ENCODE measurements around the gene ACOD1. TPM values are rescaled to one million over a fixed set of nuclear protein-coding genes. Genes with fewer than 3 reads are reported as not detected.
"Not testable (repeated sequence)": the region's sequence is repeated elsewhere in the genome, so short reads cannot be mapped to it uniquely, and the experiment has no call there.

ACOD1 gene
- total RNA-seq, 1 donor from 2014 or later = not detected

DNA sequence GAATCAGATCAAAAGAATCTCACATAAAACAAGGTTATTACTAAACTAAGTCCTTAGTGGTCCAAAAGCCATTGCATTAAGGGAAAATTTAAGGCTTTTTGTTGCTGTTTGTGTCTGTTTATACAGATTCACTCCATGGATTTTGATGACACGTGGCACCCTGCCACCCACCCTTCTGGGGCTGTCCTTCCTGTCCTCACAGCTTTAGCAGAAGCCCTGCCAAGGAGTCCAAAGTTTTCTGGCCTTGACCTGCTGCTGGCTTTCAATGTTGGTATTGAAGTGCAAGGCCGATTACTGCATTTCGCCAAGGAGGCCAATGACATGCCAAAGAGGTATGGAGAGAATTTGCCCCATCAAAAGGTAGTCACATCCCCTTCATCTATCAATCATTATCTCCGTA is 6.9 kb downstream of the ACOD1 start:
- DNase-seq (ENCODE audit: extremely low spot score, unreplicated experiment) = no peak
- no peak overlapping the region for H3K4me3 Mint-ChIP-seq (ENCODE audit: unreplicated experiment)
- no peaks in the 10 kb centered on the region for H3K36me3 Mint-ChIP-seq (ENCODE audit: unreplicated experiment)
- peaks cover 9% of the 10 kb centered on the region for H3K9me3 Mint-ChIP-seq (ENCODE audit: unreplicated experiment)
- TF ChIP-seq, protein P1, sequence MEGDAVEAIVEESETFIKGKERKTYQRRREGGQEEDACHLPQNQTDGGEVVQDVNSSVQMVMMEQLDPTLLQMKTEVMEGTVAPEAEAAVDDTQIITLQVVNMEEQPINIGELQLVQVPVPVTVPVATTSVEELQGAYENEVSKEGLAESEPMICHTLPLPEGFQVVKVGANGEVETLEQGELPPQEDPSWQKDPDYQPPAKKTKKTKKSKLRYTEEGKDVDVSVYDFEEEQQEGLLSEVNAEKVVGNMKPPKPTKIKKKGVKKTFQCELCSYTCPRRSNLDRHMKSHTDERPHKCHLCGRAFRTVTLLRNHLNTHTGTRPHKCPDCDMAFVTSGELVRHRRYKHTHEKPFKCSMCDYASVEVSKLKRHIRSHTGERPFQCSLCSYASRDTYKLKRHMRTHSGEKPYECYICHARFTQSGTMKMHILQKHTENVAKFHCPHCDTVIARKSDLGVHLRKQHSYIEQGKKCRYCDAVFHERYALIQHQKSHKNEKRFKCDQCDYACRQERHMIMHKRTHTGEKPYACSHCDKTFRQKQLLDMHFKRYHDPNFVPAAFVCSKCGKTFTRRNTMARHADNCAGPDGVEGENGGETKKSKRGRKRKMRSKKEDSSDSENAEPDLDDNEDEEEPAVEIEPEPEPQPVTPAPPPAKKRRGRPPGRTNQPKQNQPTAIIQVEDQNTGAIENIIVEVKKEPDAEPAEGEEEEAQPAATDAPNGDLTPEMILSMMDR (IDR thresholded peaks at IDR 0.05) = no peak
- peaks cover 34% of the 10 kb centered on the region for H3K27me3 Mint-ChIP-seq (ENCODE audit: unreplicated experiment)
- no peak overlapping the region for H3K27ac Mint-ChIP-seq (ENCODE audit: unreplicated experiment)
- H3K4me1 Mint-ChIP-seq (ENCODE audit: unreplicated experiment) = no peaks in the 10 kb centered on the region

DNA sequence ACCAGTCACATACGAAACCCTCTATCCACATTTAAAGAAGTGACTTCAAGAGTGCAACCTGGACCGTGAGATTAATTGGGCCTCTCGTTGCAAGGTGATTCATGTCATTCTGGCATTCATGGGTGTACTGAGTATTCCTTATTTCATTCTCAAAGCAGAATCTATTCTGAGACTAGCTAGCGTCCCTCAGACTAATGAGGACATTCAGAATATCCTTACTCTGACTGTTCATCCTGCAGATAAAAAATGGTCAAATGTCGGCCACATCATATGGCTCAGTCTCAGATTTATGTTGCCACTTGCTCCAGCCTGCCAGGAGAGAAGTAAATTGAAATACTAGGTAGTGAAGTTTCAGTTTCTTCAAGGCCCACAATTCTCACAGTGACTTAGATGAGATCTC is 7.3 kb downstream of the ACOD1 start:
- Mint-ChIP-seq H3K27ac (ENCODE audit: unreplicated experiment) (no peak overlapping the region), H3K9me3 (ENCODE audit: unreplicated experiment) (peaks cover 14% of the 10 kb centered on the region), H3K27me3 (ENCODE audit: unreplicated experiment) (peaks cover 31% of the 10 kb centered on the region), H3K36me3 (ENCODE audit: unreplicated experiment) (no peaks in the 10 kb centered on the region), H3K4me3 (ENCODE audit: unreplicated experiment) (no peak overlapping the region), H3K4me1 (ENCODE audit: unreplicated experiment) (no peaks in the 10 kb centered on the region)
- DNase-seq (ENCODE audit: extremely low spot score, unreplicated experiment) = no peak
- TF ChIP-seq, protein P1 (IDR thresholded peaks at IDR 0.05) = no peak

DNA sequence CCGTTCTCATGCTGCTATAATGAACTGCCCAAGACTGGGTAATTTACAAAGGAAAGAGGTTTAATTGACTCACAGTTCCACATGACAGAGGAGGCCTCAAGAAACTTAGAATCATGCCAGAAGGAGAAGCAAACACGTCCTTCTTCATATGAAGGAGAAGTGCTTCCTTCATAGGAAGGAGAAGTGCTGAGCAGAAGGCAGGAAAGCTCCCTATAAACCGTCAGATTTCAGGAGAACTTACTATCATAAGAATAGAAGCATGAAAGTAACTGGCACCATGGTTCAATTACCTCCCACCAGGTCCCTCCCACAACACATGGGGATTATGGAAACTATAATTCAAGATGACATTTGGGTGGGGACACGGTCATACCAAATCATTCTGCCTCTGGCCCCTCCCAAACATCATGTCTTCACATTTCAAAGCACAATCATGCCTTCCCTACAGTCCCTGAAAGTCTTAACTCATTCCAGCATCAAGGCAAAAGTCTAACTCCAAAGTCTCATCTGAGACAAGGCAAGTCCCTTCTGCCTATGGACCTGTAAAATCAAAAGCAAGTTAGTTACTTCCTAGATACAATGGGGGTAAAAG is 10.6 kb downstream of the ACOD1 start:
- TF ChIP-seq, protein P1 (IDR thresholded peaks at IDR 0.05) = no peak
- Mint-ChIP-seq H3K36me3 (ENCODE audit: unreplicated experiment) (no peaks in the 10 kb centered on the region), H3K4me3 (ENCODE audit: unreplicated experiment) (no peak overlapping the region), H3K4me1 (ENCODE audit: unreplicated experiment) (no peaks in the 10 kb centered on the region), H3K27me3 (ENCODE audit: unreplicated experiment) (peaks cover 8% of the 10 kb centered on the region), H3K9me3 (ENCODE audit: unreplicated experiment) (peaks cover 19% of the 10 kb centered on the region), H3K27ac (ENCODE audit: unreplicated experiment) (no peak overlapping the region)
- DNase-seq (ENCODE audit: extremely low spot score, unreplicated experiment) = no peak

DNA sequence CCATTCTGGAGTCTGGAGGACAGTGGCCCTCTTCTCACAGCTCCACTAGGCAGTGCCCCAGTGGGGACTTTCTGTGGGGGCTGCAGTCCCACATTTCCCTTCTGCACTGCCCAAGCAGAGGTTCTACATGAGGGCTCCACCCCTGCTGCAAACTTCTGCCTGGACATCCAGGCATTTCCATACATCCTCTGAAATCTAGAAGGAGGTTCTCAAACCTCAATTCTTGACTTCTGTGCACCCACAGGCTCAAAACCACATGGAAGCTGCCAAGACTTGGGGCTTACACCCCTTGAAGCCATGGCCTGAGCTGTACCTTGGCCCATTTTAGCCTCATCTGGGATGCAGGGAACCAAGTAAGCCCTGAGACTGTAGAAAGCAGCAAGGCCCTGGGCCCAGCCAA is 11.4 kb downstream of the ACOD1 start:
- H3K27me3 Mint-ChIP-seq (ENCODE audit: unreplicated experiment); DNase-seq (ENCODE audit: extremely low spot score, unreplicated experiment); H3K4me3 Mint-ChIP-seq (ENCODE audit: unreplicated experiment); H3K4me1 Mint-ChIP-seq (ENCODE audit: unreplicated experiment); H3K36me3 Mint-ChIP-seq (ENCODE audit: unreplicated experiment); H3K27ac Mint-ChIP-seq (ENCODE audit: unreplicated experiment): not testable (repeated sequence)
- peaks cover 19% of the 10 kb centered on the region for H3K9me3 Mint-ChIP-seq (ENCODE audit: unreplicated experiment)

DNA sequence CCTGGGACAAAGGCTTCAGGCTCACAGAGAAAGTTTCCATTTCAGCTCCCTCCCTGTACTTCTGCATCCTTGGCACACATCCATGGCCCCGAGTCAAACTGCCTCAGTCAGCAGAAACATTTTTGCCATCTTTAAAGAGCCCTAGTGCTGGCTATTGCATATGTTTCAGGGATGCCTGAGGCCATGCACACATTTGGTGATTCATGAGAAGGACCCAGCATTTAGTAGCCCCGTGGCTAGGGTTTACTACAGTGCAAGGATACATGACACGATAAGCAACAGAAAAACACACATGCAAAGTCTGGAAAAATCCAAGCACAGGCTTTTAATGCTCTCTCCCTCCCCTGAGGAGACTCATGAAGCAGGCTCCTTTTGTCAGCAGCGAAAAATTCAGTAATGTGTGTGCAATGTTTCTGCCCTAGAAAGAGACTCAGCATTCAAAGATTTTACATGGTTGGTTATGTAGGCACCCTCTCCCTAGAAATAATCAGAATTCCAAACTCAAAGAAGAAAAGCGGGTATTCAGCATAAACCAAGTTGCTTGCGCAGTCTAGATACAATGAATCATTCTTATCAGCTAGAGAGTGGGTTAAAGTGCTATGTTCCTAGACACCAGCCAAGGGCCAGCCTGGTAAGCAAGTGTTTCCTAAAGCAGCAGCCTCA is 17.6 kb downstream of the ACOD1 start:
- no peak overlapping the region for H3K4me3 Mint-ChIP-seq (ENCODE audit: unreplicated experiment)
- peak; percentile 89 for DNase-seq (ENCODE audit: extremely low spot score, unreplicated experiment)
- no peaks in the 10 kb centered on the region for H3K36me3 Mint-ChIP-seq (ENCODE audit: unreplicated experiment)
- peaks cover 27% of the 10 kb centered on the region for H3K4me1 Mint-ChIP-seq (ENCODE audit: unreplicated experiment)
- H3K9me3 Mint-ChIP-seq (ENCODE audit: unreplicated experiment) = peaks cover 4% of the 10 kb centered on the region
- TF ChIP-seq, protein P1 (IDR thresholded peaks at IDR 0.05) = no peak
- peaks cover 8% of the 10 kb centered on the region for H3K27me3 Mint-ChIP-seq (ENCODE audit: unreplicated experiment)
- peak overlapping the region; percentile 82 for H3K27ac Mint-ChIP-seq (ENCODE audit: unreplicated experiment)
